H1 (cell line): ENCODE measurements around the gene PPID.

Source experiments
- CHD2 ChIP-seq: IDR thresholded peaks from 2 replicates; pipeline ENCODE4 v1.6.1; 2012; ENCODE audit warnings: low read length, improper control_type of control experiment
- EP300 ChIP-seq, 2 experiments: IDR thresholded peaks; 1 replicate in 1 of 2; 2 replicates in 1 of 2; pipeline ENCODE4 v1.6.1; 2011 to 2012; ENCODE audit warnings: low read depth in 2 of 2, low read length in 2 of 2, mild to moderate bottlenecking in 2 of 2, borderline replicate concordance in 1 of 2, inconsistent platforms in 1 of 2, moderate library complexity in 1 of 2
- EZH2 ChIP-seq: fragments of 200-600 bp; sonication (generic); IDR thresholded peaks from 2 replicates; pipeline ENCODE4 v1.7.1; 2012; ENCODE audit warnings: low read depth, mild to moderate bottlenecking, moderate library complexity, low read length, inconsistent platforms; ENCODE audit not compliant: severe bottlenecking
- GABPA ChIP-seq: IDR thresholded peaks from 2 replicates; pipeline ENCODE4 v1.6.1; 2011; ENCODE audit warnings: mild to moderate bottlenecking, low read length, moderate library complexity, borderline replicate concordance; ENCODE audit not compliant: insufficient read depth
- JUN ChIP-seq: IDR thresholded peaks from 2 replicates; pipeline ENCODE4 v1.6.1; 2011; ENCODE audit warnings: low read depth, mild to moderate bottlenecking, improper control_type of control experiment, low read length
- KDM1A ChIP-seq: fragments of 200-600, 300-600 bp; sonication (generic); IDR thresholded peaks from 2 replicates; pipeline ENCODE4 v1.7.1; 2016; ENCODE audit warnings: mild to moderate bottlenecking, low read length, borderline replicate concordance
- POLR2A ChIP-seq, 2 experiments: IDR thresholded peaks; 1 replicate in 1 of 2; 2 replicates in 1 of 2; pipeline ENCODE4 v1.6.1; 2011; ENCODE audit warnings: low read depth in 2 of 2, low read length in 2 of 2, mild to moderate bottlenecking in 2 of 2; ENCODE audit errors: control extremely low read depth in 1 of 2
- RFX5 ChIP-seq: IDR thresholded peaks from 2 replicates; pipeline ENCODE4 v1.6.1; 2011; ENCODE audit warnings: low read depth, low read length, improper control_type of control experiment, borderline replicate concordance
- RNF2 ChIP-seq: fragments of 200-900, 300-1000 bp; sonication (generic); IDR thresholded peaks from 2 replicates; pipeline ENCODE4 v1.7.1; 2016; ENCODE audit warnings: borderline replicate concordance, low read depth, mild to moderate bottlenecking, antibody characterized with exemption, low read length; ENCODE audit not compliant: poor library complexity, severe bottlenecking; ENCODE audit errors: missing control alignments
- YY1 ChIP-seq: IDR thresholded peaks from 2 replicates; pipeline ENCODE4 v1.6.1; 2011; ENCODE audit warnings: low read depth, mild to moderate bottlenecking, low read length
- TF ChIP-seq, protein P1 (sequence below), 3 experiments: IDR thresholded peaks; 1 replicate in 2 of 3; 2 replicates in 1 of 3; pipeline versions ENCODE4 v1.5.1 to v1.6.1; 2011; ENCODE audit warnings: low read length in 3 of 3, mild to moderate bottlenecking in 3 of 3, inconsistent platforms in 2 of 3, low read depth in 1 of 3, moderate library complexity in 1 of 3; ENCODE audit not compliant: insufficient read depth in 1 of 3; ENCODE audit errors: control extremely low read depth in 1 of 3
- TF ChIP-seq, protein P2 (sequence below): IDR thresholded peaks from 2 replicates; pipeline ENCODE4 v1.6.1; 2012; ENCODE audit warnings: inconsistent platforms
- TF ChIP-seq, protein P3 (sequence below): IDR thresholded peaks from 2 replicates; pipeline ENCODE4 v1.6.1; 2011; ENCODE audit warnings: low read depth, mild to moderate bottlenecking, low read length; ENCODE audit not compliant: insufficient read depth

DNA sequence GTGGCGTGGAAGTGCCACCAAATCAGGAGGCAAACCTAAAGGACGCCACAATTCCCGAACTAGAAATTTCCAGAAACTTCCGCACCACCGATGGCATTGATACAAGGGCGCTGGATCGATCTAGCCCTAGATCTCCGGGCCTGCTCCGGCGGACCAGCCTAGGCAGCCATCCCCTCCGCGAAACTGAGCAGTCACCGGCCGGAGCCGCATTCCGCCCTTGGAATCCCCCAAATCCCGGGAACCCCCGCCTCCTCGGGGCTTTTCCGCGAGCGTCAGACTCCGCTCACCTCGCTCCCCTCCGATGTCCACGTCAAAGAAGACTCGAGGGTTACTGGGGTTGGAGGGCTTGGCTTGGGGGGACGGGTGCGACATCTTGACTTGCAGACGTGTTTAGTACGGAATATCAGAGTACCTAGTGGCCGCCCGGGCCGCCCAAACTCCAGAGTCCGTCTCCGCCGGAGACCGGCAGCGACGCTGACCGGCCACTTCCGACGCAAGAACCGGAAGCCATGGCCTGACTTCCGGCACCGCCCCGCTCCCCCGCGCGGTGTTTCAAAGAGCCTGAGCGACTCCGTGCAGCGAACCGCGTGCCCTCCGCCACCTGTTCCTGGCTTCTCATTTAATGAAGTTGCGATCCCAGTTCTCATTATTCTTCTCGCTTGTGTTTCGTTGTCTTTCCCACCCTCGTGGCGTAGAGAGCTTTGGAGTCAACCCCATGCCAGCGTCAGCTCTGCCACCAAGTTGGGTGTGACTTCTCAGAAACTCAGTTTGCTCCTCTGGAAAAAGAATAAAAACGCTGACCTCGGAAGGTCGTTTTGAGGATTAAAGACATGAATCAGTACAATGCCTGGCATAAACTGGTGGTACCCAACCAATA, at the start of gene PPID:
- TF ChIP-seq, protein P1, sequence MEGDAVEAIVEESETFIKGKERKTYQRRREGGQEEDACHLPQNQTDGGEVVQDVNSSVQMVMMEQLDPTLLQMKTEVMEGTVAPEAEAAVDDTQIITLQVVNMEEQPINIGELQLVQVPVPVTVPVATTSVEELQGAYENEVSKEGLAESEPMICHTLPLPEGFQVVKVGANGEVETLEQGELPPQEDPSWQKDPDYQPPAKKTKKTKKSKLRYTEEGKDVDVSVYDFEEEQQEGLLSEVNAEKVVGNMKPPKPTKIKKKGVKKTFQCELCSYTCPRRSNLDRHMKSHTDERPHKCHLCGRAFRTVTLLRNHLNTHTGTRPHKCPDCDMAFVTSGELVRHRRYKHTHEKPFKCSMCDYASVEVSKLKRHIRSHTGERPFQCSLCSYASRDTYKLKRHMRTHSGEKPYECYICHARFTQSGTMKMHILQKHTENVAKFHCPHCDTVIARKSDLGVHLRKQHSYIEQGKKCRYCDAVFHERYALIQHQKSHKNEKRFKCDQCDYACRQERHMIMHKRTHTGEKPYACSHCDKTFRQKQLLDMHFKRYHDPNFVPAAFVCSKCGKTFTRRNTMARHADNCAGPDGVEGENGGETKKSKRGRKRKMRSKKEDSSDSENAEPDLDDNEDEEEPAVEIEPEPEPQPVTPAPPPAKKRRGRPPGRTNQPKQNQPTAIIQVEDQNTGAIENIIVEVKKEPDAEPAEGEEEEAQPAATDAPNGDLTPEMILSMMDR (IDR thresholded peaks at IDR 0.05; ENCODE audit: control extremely low read depth in 1 of 3, insufficient read depth in 1 of 3, low read depth in 1 of 3, low read length in 3 of 3): no peak
- no peak for TF ChIP-seq JUN
- TF ChIP-seq RNF2: no peak
- no peak for TF ChIP-seq EZH2
- TF ChIP-seq KDM1A: no peak
- TF ChIP-seq EP300 (IDR thresholded peaks at IDR 0.05; ENCODE audit: borderline replicate concordance in 1 of 2, low read depth in 2 of 2, low read length in 2 of 2): no peak
- no peak for TF ChIP-seq CHD2
- peak; percentile 94 for TF ChIP-seq GABPA
- no peak for TF ChIP-seq RFX5
- TF ChIP-seq POLR2A (IDR thresholded peaks at IDR 0.05; ENCODE audit: control extremely low read depth in 1 of 2, low read depth in 2 of 2, low read length in 2 of 2): peak in 1 of 2 experiments; percentile 89; a peak in 2 of 3 replicates
- TF ChIP-seq, protein P2, sequence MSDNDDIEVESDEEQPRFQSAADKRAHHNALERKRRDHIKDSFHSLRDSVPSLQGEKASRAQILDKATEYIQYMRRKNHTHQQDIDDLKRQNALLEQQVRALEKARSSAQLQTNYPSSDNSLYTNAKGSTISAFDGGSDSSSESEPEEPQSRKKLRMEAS: peak; percentile 98
- TF ChIP-seq, protein P3, sequence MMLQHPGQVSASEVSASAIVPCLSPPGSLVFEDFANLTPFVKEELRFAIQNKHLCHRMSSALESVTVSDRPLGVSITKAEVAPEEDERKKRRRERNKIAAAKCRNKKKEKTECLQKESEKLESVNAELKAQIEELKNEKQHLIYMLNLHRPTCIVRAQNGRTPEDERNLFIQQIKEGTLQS: no peak
- TF ChIP-seq YY1: no peak
